Epithelial cell of prostate (primary cell): Measurements from ENCODE around the gene FH.

Experiments used
- DNase-seq: peaks from one replicate; pipeline ENCODE4 v3.0.0-alpha.2; 2011; ENCODE audit warnings: low read depth, low spot score
- H3K27ac ChIP-seq: fragments of 450-650 bp; 2 replicates; pipeline ENCODE4 v1.5.1; 2017; ENCODE audit warnings: mild to moderate bottlenecking

The FH gene

DNA sequence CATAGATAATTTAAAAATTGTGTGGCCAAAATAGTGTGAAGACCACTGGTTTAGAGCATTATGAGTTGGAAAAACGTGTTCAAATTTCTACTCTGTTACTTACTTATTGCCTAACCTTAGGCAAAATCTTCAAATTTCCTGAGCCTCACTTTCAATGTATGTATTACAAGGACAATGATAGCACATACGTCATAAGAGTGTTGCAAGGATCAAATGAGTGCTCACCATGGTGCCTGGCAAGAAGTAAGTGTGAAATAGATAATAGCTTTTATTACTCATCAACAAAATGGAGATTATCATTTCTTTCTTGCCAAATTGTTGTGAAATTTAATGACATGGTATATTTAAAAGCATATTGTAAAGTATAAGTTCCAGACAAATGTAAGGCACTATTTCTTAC is 57.2 kb downstream of the FH start:
- H3K27ac ChIP-seq, result no peak overlapping the region
- no peak for DNase-seq

DNA sequence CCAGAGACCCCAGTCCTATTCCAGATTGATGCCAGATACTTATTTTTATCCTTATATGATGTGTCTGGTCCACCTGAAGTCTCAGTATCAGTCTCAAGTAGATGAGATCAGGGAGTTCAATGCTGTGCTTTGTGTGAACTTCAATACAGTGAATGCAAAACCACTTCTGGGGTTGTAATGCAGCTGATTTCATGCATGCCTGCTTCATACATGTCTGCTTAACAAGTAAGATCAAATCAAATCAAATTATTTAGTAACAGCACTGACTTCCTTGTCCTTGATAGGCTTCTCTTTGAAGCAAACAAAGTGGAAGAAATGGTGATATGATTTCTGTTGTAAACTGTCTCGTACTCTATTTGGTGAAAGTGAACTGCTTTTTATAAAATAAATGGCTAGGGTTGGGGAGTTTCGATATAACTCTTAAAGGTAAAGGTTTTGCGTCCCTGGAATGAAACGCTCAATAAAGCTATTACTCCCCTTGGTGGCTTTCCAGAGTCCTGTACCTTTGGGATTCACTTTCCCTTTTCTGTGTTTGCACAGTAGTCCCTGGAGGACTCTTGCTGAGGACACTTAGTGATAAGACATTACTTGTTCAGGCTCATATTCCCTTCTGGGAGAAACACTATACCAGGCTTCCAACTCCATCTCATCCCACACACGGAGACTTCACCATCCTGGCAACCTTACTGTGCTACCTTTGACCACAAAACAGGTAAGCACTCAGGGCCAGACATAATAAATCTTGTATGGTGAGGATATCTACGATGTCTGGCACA is 59.3 kb downstream of the FH start:
- no peak for DNase-seq
- H3K27ac ChIP-seq, result no peak overlapping the region

DNA sequence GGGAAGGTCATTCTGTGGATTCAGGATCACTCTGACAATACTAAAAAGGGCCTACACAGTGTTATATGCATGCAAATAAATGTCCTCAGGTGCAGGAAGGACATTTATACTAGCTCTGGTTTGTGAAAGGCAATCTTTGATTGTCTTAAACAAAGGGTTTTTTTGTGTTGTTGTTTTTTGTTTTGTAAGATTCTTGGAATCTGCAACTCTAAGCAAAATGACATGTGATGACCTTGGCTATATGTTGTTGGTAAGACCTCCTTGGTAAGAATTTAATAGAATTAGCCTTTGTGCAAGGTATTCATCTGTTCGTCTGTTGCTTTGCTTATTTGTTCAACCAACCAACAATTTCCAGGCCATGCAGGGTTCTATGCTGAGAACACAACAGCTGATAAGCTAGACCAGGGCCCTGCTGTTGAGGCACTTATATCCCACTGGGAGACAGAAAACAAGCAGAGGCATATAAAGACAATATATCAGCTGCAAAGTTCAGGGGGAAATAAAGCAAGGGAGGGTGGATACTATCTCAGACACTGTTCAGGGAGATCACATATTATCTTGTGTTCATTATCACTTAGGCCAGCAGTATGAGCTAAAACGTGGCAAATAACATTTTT is 60.3 kb downstream of the FH start:
- no peak overlapping the region for H3K27ac ChIP-seq
- DNase-seq, result no peak

DNA sequence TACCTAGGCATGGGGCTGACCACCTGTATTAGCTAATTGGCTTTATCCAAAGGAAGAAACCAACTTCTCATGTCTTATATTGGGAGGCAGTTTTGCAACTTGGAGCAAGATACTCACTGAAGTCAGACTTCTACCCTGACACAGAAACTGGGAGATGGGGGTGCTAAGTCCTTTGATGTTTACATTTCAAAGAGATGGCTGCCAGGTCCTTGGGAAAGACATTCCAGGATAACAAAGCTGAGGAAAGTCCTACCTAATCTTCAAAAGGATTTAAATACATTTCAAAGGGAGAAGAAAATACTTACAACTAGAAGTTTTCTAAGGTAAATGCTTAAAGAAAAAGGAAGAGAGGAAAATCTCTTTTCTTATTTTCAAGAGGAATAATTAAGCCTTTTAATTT is 62.1 kb downstream of the FH start:
- H3K27ac ChIP-seq, result no peak overlapping the region

DNA sequence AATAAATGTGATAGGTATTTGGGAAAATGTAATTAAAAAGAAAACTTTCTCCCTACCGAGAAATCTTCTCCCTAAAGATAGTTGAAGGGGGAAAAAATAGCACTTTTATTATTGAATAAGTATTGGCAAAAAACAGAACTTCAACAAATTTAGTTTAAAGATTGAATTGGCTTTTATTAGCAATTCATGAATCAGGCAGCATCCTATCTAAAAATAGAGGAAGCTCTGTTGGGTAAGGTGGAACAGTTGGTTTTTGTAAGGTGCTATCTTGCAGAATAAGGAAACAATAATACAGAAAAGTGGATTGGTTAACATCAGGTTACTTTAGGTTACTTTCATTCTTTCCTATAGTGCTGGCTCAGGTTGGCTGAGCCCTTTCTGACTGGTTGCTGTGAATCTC is 62.8 kb downstream of the FH start:
- DNase-seq, result no peak
- H3K27ac ChIP-seq, result no peak overlapping the region

More for the DNA sequence above, 62.1 kb downstream of the FH start:
- DNase-seq, result no peak

DNA sequence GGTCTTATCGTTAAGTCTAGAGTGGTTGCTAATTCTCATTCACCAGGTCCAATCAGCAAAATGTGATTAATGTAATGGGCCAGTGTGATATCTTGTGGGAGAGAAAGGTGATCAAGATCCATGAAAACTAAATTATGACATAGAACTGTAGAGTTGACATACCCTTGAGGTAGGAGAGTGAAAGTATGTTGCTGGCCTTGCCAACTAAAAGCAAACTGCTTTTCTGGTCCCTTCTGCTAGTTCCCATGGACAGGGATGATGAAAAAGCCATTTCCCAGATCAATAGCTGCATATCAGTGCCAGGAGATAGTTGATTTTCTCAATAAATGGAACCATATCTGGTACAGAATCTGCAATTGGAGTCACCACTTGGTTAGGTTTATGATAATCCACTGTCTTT is 65.8 kb downstream of the FH start:
- H3K27ac ChIP-seq, result no peak overlapping the region
- DNase-seq, result no peak

DNA sequence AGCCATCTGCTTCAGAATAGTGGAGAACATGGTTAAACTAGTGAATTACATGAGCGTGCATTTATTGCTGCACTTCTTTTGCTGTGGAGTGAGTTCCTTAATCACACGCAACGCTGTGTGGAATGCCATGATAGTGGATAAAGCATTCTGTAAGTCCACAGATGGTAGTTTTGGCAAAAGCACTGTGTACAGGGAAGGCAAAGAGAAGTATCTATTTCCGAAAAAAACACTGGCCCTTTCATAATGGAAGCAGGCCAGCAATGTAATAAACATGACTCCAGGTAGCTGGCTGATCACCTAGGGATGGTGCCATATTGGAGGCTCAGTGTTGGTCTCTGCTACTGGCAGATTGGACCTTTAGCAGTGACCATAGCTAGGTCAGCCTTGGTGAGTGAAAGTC is 67.6 kb downstream of the FH start:
- no peak overlapping the region for H3K27ac ChIP-seq
- no peak for DNase-seq
